CD14-positive monocyte (primary cell): ENCODE measurements around the gene MSRB3. TPM values are rescaled to one million over a fixed set of nuclear protein-coding genes. Genes with fewer than 3 reads are reported as not detected.

Experiments used
- DNase-seq, 3 donors: peaks; one replicate each; pipeline ENCODE4 v3.0.0-alpha.2; 2011 to 2022
- H2AFZ ChIP-seq: 2 replicates; pipeline ENCODE4 v1.6.0; 2012; ENCODE audit warnings: mild to moderate bottlenecking, low read depth, low read length, inconsistent platforms; ENCODE audit not compliant: insufficient read depth, poor library complexity, severe bottlenecking
- H3K27ac ChIP-seq, 2 donors: 1 replicate in 1 of 2; 2 replicates in 1 of 2; pipeline ENCODE4 v1.5.1; 2012 to 2013; ENCODE audit warnings: low read length in 2 of 2, control low read depth in 1 of 2, inconsistent platforms in 1 of 2, low read depth in 1 of 2, mild to moderate bottlenecking in 1 of 2
- H3K27me3 ChIP-seq, 2 donors: one replicate each; pipeline versions ENCODE4 v1.6.0 to v1.6.1; 2011 to 2013; ENCODE audit warnings: low read length in 2 of 2; ENCODE audit not compliant: control insufficient read depth in 2 of 2, insufficient read depth in 2 of 2
- H3K36me3 ChIP-seq, 2 donors: replicated peaks in 1 of 2; 1 replicate in 1 of 2; 2 replicates in 1 of 2; pipeline versions ENCODE4 v1.5.1 to v1.6.1; 2012 to 2013; ENCODE audit warnings: low read length in 2 of 2, control low read depth in 1 of 2, inconsistent platforms in 1 of 2, mild to moderate bottlenecking in 1 of 2; ENCODE audit not compliant: insufficient read depth in 2 of 2, control insufficient read depth in 1 of 2
- H3K4me1 ChIP-seq, 2 donors: 1 replicate in 1 of 2; 2 replicates in 1 of 2; pipeline versions ENCODE4 v1.5.1 to v1.6.1; 2012 to 2013; ENCODE audit warnings: low read length in 2 of 2, control low read depth in 1 of 2, inconsistent platforms in 1 of 2, mild to moderate bottlenecking in 1 of 2, moderate library complexity in 1 of 2; ENCODE audit not compliant: insufficient read depth in 2 of 2, control insufficient read depth in 1 of 2
- H3K4me2 ChIP-seq: replicated peaks from 2 replicates; pipeline ENCODE3; 2012; ENCODE audit warnings: low read length, moderate library complexity, mild to moderate bottlenecking; ENCODE audit not compliant: poor library complexity, severe bottlenecking; ENCODE audit errors: extremely low read depth
- H3K4me3 ChIP-seq, 3 experiments: fragments of 200-600 bp in 1 of 3; sonication (generic) in 1 of 3; replicated peaks in 1 of 3; 1 replicate in 2 of 3; 2 replicates in 1 of 3; pipeline ENCODE4 v1.5.1; 2011 to 2013; ENCODE audit warnings: low read length in 3 of 3, mild to moderate bottlenecking in 3 of 3, control low read depth in 2 of 3, low read depth in 2 of 3, inconsistent platforms in 1 of 3, moderate library complexity in 1 of 3
- H3K79me2 ChIP-seq: 2 replicates; pipeline ENCODE4 v1.6.0; 2012; ENCODE audit warnings: mild to moderate bottlenecking, control low read depth, inconsistent platforms, low read length, moderate library complexity; ENCODE audit not compliant: insufficient read depth
- H3K9ac ChIP-seq: 2 replicates; pipeline ENCODE4 v1.6.0; 2017; ENCODE audit warnings: low read length, mild to moderate bottlenecking; ENCODE audit not compliant: insufficient read depth, poor library complexity, severe bottlenecking
- H3K9me3 ChIP-seq, 2 donors: replicated peaks in 1 of 2; 1 replicate in 1 of 2; 2 replicates in 1 of 2; pipeline versions ENCODE4 v1.5.1 to v1.6.1; 2012 to 2013; ENCODE audit warnings: low read length in 2 of 2, control low read depth in 1 of 2; ENCODE audit not compliant: control insufficient read depth in 1 of 2, insufficient read depth in 1 of 2
- H4K20me1 ChIP-seq: 2 replicates; pipeline ENCODE4 v1.6.0; 2012; ENCODE audit warnings: mild to moderate bottlenecking, low read length, control low read depth, moderate library complexity; ENCODE audit not compliant: insufficient read depth
- H3K27ac Mint-ChIP-seq, 7 donors: one replicate each; pipeline ENCODE4 v1.8.0; 2020; ENCODE audit warnings: mild to moderate bottlenecking in 7 of 7, mixed read lengths in 7 of 7, moderate library complexity in 6 of 7, inconsistent platforms in 2 of 7
- H3K27me3 Mint-ChIP-seq, 3 donors: one replicate each; pipeline ENCODE4 v1.8.0; 2021 to 2022; ENCODE audit warnings: low read depth in 3 of 3, mild to moderate bottlenecking in 3 of 3, mixed read lengths in 3 of 3, moderate library complexity in 3 of 3, inconsistent platforms in 1 of 3
- H3K36me3 Mint-ChIP-seq, 2 donors: one replicate each; pipeline ENCODE4 v1.8.0; 2020; ENCODE audit warnings: mixed read lengths in 2 of 2, inconsistent platforms in 1 of 2, mild to moderate bottlenecking in 1 of 2
- H3K4me1 Mint-ChIP-seq: one replicate; pipeline ENCODE4 v1.8.0; 2020; ENCODE audit warnings: mild to moderate bottlenecking, mixed read lengths
- H3K4me3 Mint-ChIP-seq, 2 donors: one replicate each; pipeline ENCODE4 v1.8.0; 2020; ENCODE audit warnings: mild to moderate bottlenecking in 2 of 2, mixed read lengths in 2 of 2, moderate library complexity in 1 of 2
- H3K9me3 Mint-ChIP-seq, 7 donors: one replicate each; pipeline ENCODE4 v1.8.0; 2020 to 2022; ENCODE audit warnings: mixed read lengths in 7 of 7, mild to moderate bottlenecking in 6 of 7, moderate library complexity in 6 of 7, inconsistent platforms in 2 of 7
- CTCF ChIP-seq: fragments of 200-600 bp; IDR thresholded peaks from one replicate; pipeline ENCODE4 v1.8.0; 2022; ENCODE audit warnings: antibody characterized with exemption, mild to moderate bottlenecking
- WGBS: methylation state at CpG from one replicate; pipeline ENCODE4 v1.1.5; 2013; ENCODE audit warnings: missing lambda C conversion rate; ENCODE audit not compliant: insufficient coverage; 5-methylcytosine and 5-hydroxymethylcytosine counted together
- intact Hi-C, 2 donors: fragments of 100-400 bp; cut with micrococcal nuclease; formaldehyde crosslinking; loops; one replicate each; pipeline versions ENCODE4 v1.15.0 to v1.15.1; 2023
- polyA plus RNA-seq, 3 donors: library from polyadenylated mRNA; depleted of rRNA in 1 of 3; unstranded in 2 of 3; stranded (reverse) in 1 of 3; fragments of 300-500 nt in 2 of 3; fragments of >200 nt in 1 of 3; fragmentation: Illumina TruSeq in 2 of 3; gene quantifications; 1 replicate in 2 of 3; 2 replicates in 1 of 3; pipeline ENCODE4 v1.2.3, GENCODE V29; 2012 to 2021

The MSRB3 gene
- polyA plus RNA-seq, 3 donors: 0.25 to 1.1 (median 1.0) TPM

DNA sequence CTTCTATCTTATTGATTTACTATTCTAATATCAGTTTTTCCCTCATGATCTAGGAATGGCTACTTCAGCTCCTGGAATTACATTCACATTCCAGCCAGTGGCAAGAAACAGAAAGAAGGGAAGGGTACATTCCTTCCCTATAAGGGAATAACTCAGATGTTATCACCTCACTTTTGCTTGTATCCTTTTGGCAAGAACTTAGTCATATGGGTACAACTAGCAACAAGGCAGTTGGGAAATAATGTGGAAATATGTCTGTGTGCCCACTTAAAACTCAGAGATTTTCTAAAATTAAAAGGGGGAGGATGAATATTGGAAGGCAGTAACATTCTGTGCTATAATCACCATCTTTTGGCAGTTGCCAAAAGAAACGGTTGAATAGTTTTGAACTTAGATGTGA, 85.6 kb downstream of the MSRB3 start:
- Histone ChIP-seq H3K4me3 (no peak overlapping the region), H3K27me3 (no peaks in the 10 kb centered on the region), H3K9me3 (no peaks in the 10 kb centered on the region), H3K27ac (no peak overlapping the region), H2AFZ (no peak overlapping the region), H3K79me2 (no peaks in the 10 kb centered on the region), H3K4me2 (no peak overlapping the region), H3K9ac (no peak overlapping the region), H3K4me1 (no peaks in the 10 kb centered on the region), H3K36me3 (no peaks in the 10 kb centered on the region), H4K20me1 (no peaks in the 10 kb centered on the region)
- no peaks in the 10 kb centered on the region for H3K27me3 Mint-ChIP-seq
- intact Hi-C loops: no loop called here
- no peak overlapping the region for H3K27ac Mint-ChIP-seq
- no peak for TF ChIP-seq CTCF
- no peaks in the 10 kb centered on the region for H3K9me3 Mint-ChIP-seq
- no CpG with 5 or more reads among the region's 1 CpG for WGBS
- DNase-seq: no peak
- H3K4me1 Mint-ChIP-seq: no peaks in the 10 kb centered on the region
- peaks cover 0 to 7% of the 10 kb centered on the region in 2 donors for H3K36me3 Mint-ChIP-seq
- H3K4me3 Mint-ChIP-seq: no peak overlapping the region

DNA sequence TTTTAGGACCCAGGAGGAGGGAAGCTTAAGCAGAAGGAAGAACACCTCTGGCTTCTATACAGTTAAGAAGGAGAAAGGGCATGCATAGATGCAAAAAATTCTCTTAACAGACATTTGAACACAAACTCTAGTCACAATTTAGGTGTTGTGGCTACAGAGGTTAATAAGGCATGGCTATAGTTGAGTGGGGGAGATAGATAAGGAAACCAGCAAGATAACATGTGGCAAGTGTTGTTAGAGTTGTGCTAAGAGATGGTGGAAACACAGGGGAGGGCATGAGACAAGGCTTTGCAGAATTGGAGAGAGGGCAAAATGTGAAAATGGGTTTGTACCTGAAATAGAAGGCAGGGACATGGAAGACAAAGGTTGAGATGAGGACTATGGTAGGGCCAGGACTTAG, 88.9 kb downstream of the MSRB3 start:
- H3K9me3 Mint-ChIP-seq: peaks cover 0 to 3% (median 0%) of the 10 kb centered on the region in 7 donors
- TF ChIP-seq CTCF: no peak

More for the DNA sequence above, 88.9 kb downstream of the MSRB3 start:
- Histone ChIP-seq H2AFZ (no peak overlapping the region), H3K4me2 (no peak overlapping the region), H3K9me3 (no peaks in the 10 kb centered on the region), H3K79me2 (no peaks in the 10 kb centered on the region), H3K27me3 (no peaks in the 10 kb centered on the region), H4K20me1 (no peaks in the 10 kb centered on the region), H3K27ac (no peak overlapping the region), H3K4me3 (no peak overlapping the region), H3K9ac (no peak overlapping the region), H3K4me1 (no peaks in the 10 kb centered on the region), H3K36me3 (no peaks in the 10 kb centered on the region)
- Mint-ChIP-seq H3K4me1 (no peaks in the 10 kb centered on the region), H3K27me3 (no peaks in the 10 kb centered on the region), H3K27ac (no peak overlapping the region), H3K4me3 (no peak overlapping the region), H3K36me3 (no peaks in the 10 kb centered on the region)
- no peak for DNase-seq
- intact Hi-C loops: no loop called here
